Measurements from ENCODE around the gene FAAP100. TPM values are rescaled to one million over a fixed set of nuclear protein-coding genes. Genes with fewer than 3 reads are reported as not detected.

FAAP100 gene
- total RNA-seq, 1 donor from 2014 or later = 47.7 TPM

GRCh38 chr17:81509972-81510784, 42.0 kb downstream of the FAAP100 start:
- TF ChIP-seq CTCF (IDR thresholded peaks at IDR 0.05; ENCODE audit: unreplicated experiment) = no peak
- H3K36me3 Mint-ChIP-seq (ENCODE audit: insufficient read depth) = peaks cover 41% of the 10 kb centered on the region
- no peaks in the 10 kb centered on the region for H3K27me3 Mint-ChIP-seq
- no peak for DNase-seq (ENCODE audit: low spot score, unreplicated experiment)
- H3K4me1 Mint-ChIP-seq (ENCODE audit: low read depth) = peaks cover 26% of the 10 kb centered on the region
- H3K9me3 Mint-ChIP-seq (ENCODE audit: low read depth) = no peaks in the 10 kb centered on the region
- H3K27ac Mint-ChIP-seq = peak overlapping the region; percentile 97
- peak overlapping the region; percentile 96 for H3K4me3 Mint-ChIP-seq (ENCODE audit: low read depth)

GRCh38 chr17:81509207-81509971, 42.8 kb downstream of the FAAP100 start:
- Mint-ChIP-seq H3K4me3 (ENCODE audit: low read depth) (peak overlapping the region; percentile 96), H3K27me3 (peaks cover 4% of the 10 kb centered on the region), H3K36me3 (ENCODE audit: insufficient read depth) (peaks cover 41% of the 10 kb centered on the region), H3K27ac (peak overlapping the region; percentile 97), H3K4me1 (ENCODE audit: low read depth) (peaks cover 26% of the 10 kb centered on the region), H3K9me3 (ENCODE audit: low read depth) (no peaks in the 10 kb centered on the region)
- no peak for DNase-seq (ENCODE audit: low spot score, unreplicated experiment)
- TF ChIP-seq CTCF (IDR thresholded peaks at IDR 0.05; ENCODE audit: unreplicated experiment) = no peak

GRCh38 chr17:81508639-81509206, 43.4 kb downstream of the FAAP100 start:
- H3K27me3 Mint-ChIP-seq = peaks cover 4% of the 10 kb centered on the region
- peaks cover 26% of the 10 kb centered on the region for H3K4me1 Mint-ChIP-seq (ENCODE audit: low read depth)
- peak overlapping the region; percentile 97 for H3K27ac Mint-ChIP-seq
- no peaks in the 10 kb centered on the region for H3K9me3 Mint-ChIP-seq (ENCODE audit: low read depth)
- H3K36me3 Mint-ChIP-seq (ENCODE audit: insufficient read depth) = peaks cover 41% of the 10 kb centered on the region
- DNase-seq (ENCODE audit: low spot score, unreplicated experiment) = no peak
- H3K4me3 Mint-ChIP-seq (ENCODE audit: low read depth) = peak overlapping the region; percentile 96
- TF ChIP-seq CTCF (IDR thresholded peaks at IDR 0.05; ENCODE audit: unreplicated experiment) = no peak

GRCh38 chr17:81503619-81504018, 48.5 kb downstream of the FAAP100 start:
- no peaks in the 10 kb centered on the region for H3K4me1 Mint-ChIP-seq (ENCODE audit: low read depth)
- H3K36me3 Mint-ChIP-seq (ENCODE audit: insufficient read depth) = peaks cover 6% of the 10 kb centered on the region
- H3K9me3 Mint-ChIP-seq (ENCODE audit: low read depth) = no peaks in the 10 kb centered on the region
- peaks cover 8% of the 10 kb centered on the region for H3K27me3 Mint-ChIP-seq
- no peak for TF ChIP-seq CTCF (IDR thresholded peaks at IDR 0.05; ENCODE audit: unreplicated experiment)
- DNase-seq (ENCODE audit: low spot score, unreplicated experiment) = no peak
- H3K4me3 Mint-ChIP-seq (ENCODE audit: low read depth) = no peak overlapping the region
- no peak overlapping the region for H3K27ac Mint-ChIP-seq

GRCh38 chr17:81502471-81503017, 49.6 kb downstream of the FAAP100 start:
- Mint-ChIP-seq H3K4me3 (ENCODE audit: low read depth) (no peak overlapping the region), H3K9me3 (ENCODE audit: low read depth) (no peaks in the 10 kb centered on the region), H3K27me3 (peaks cover 8% of the 10 kb centered on the region), H3K4me1 (ENCODE audit: low read depth) (no peaks in the 10 kb centered on the region), H3K36me3 (ENCODE audit: insufficient read depth) (no peaks in the 10 kb centered on the region), H3K27ac (no peak overlapping the region)
- no peak for TF ChIP-seq CTCF (IDR thresholded peaks at IDR 0.05; ENCODE audit: unreplicated experiment)
- DNase-seq (ENCODE audit: low spot score, unreplicated experiment) = no peak

Measured in progenitor cell of endocrine pancreas (in vitro differentiated cells).